HUES6 (cell line): ENCODE results near the gene CCDC33.

Source experiments
- H3K27ac ChIP-seq: 2 replicates; pipeline ENCODE4 v1.7.0; 2013; ENCODE audit warnings: low read depth, mild to moderate bottlenecking, low read length, inconsistent platforms
- H3K27me3 ChIP-seq: 2 replicates; pipeline ENCODE4 v1.6.1; 2013; ENCODE audit warnings: low read length; ENCODE audit not compliant: control insufficient read depth, insufficient read depth
- H3K36me3 ChIP-seq: 2 replicates; pipeline ENCODE4 v1.6.1; 2013; ENCODE audit warnings: low read length; ENCODE audit not compliant: control insufficient read depth, insufficient read depth
- H3K4me1 ChIP-seq: 2 replicates; pipeline ENCODE4 v1.6.1; 2013; ENCODE audit warnings: low read length; ENCODE audit not compliant: control insufficient read depth, insufficient read depth
- H3K4me3 ChIP-seq: 2 replicates; pipeline ENCODE4 v1.5.1; 2013; ENCODE audit warnings: low read depth, low read length
- H3K9ac ChIP-seq: one replicate; pipeline ENCODE4 v1.6.1; 2013; ENCODE audit warnings: mild to moderate bottlenecking, low read length
- H3K9me3 ChIP-seq: 2 replicates; pipeline ENCODE4 v1.6.1; 2013; ENCODE audit warnings: low read depth, low read length; ENCODE audit not compliant: control insufficient read depth, insufficient read depth

The CCDC33 gene

GRCh38 chr15:74270854-74271520, 34.9 kb downstream of the CCDC33 start:
- no peaks in the 10 kb centered on the region for H3K4me1 ChIP-seq
- H3K27me3 ChIP-seq, result no peaks in the 10 kb centered on the region; the same call in 1 of the 2 replicates
- H3K9me3 ChIP-seq, result no peaks in the 10 kb centered on the region
- no peak overlapping the region for H3K4me3 ChIP-seq
- no peak overlapping the region for H3K9ac ChIP-seq
- H3K27ac ChIP-seq, result no peak overlapping the region
- no peaks in the 10 kb centered on the region for H3K36me3 ChIP-seq

GRCh38 chr15:74272812-74273211, 36.7 kb downstream of the CCDC33 start:
- no peaks in the 10 kb centered on the region; the same call in 1 of the 2 replicates for H3K27me3 ChIP-seq
- H3K9ac ChIP-seq, result no peak overlapping the region
- H3K36me3 ChIP-seq, result no peaks in the 10 kb centered on the region
- no peaks in the 10 kb centered on the region for H3K9me3 ChIP-seq
- no peak overlapping the region for H3K4me3 ChIP-seq
- peaks cover 4% of the 10 kb centered on the region; the same call in 1 of the 2 replicates for H3K4me1 ChIP-seq
- H3K27ac ChIP-seq, result no peak overlapping the region

GRCh38 chr15:74274470-74275038, 38.4 kb downstream of the CCDC33 start:
- H3K9ac ChIP-seq, result no peak overlapping the region
- no peak overlapping the region for H3K4me3 ChIP-seq
- no peaks in the 10 kb centered on the region for H3K9me3 ChIP-seq
- H3K27ac ChIP-seq, result no peak overlapping the region
- no peaks in the 10 kb centered on the region; the same call in 1 of the 2 replicates for H3K27me3 ChIP-seq
- no peaks in the 10 kb centered on the region for H3K36me3 ChIP-seq
- peaks cover 4% of the 10 kb centered on the region; the same call in 1 of the 2 replicates for H3K4me1 ChIP-seq

- Histone ChIP-seq H3K9ac (no peak overlapping the region), H3K27me3 (no peaks in the 10 kb centered on the region), H3K9me3 (no peaks in the 10 kb centered on the region), H3K4me3 (no peak overlapping the region), H3K36me3 (no peaks in the 10 kb centered on the region), H3K27ac (no peak overlapping the region), H3K4me1 (peaks cover 4% of the 10 kb centered on the region; the same call in 1 of the 2 replicates)
Measured at GRCh38 chr15:74275957-74276356, 39.8 kb downstream of the CCDC33 start.

- H3K4me1 ChIP-seq, result peaks cover 4% of the 10 kb centered on the region; the same call in 1 of the 2 replicates
- H3K9ac ChIP-seq, result no peak overlapping the region
- no peaks in the 10 kb centered on the region for H3K27me3 ChIP-seq
- no peaks in the 10 kb centered on the region for H3K9me3 ChIP-seq
- H3K4me3 ChIP-seq, result no peak overlapping the region
- no peaks in the 10 kb centered on the region for H3K36me3 ChIP-seq
- H3K27ac ChIP-seq, result no peak overlapping the region
Measured at GRCh38 chr15:74276560-74276959, 40.4 kb downstream of the CCDC33 start.

- H3K9ac ChIP-seq, result no peak overlapping the region
- H3K4me1 ChIP-seq, result peaks cover 4% of the 10 kb centered on the region; the same call in 1 of the 2 replicates
- no peaks in the 10 kb centered on the region for H3K36me3 ChIP-seq
- no peaks in the 10 kb centered on the region for H3K9me3 ChIP-seq
- H3K27ac ChIP-seq, result no peak overlapping the region
- H3K4me3 ChIP-seq, result no peak overlapping the region
- peaks cover 3% of the 10 kb centered on the region; the same call in 1 of the 2 replicates for H3K27me3 ChIP-seq
Measured at GRCh38 chr15:74277242-74277810, 41.2 kb downstream of the CCDC33 start.

GRCh38 chr15:74278207-74278606, 42.1 kb downstream of the CCDC33 start:
- Histone ChIP-seq H3K9me3 (no peaks in the 10 kb centered on the region), H3K36me3 (no peaks in the 10 kb centered on the region), H3K27me3 (peaks cover 3% of the 10 kb centered on the region; the same call in 1 of the 2 replicates), H3K4me1 (peaks cover 4% of the 10 kb centered on the region; the same call in 1 of the 2 replicates), H3K9ac (no peak overlapping the region), H3K4me3 (no peak overlapping the region), H3K27ac (no peak overlapping the region)

- no peak overlapping the region for H3K27ac ChIP-seq
- peaks cover 3% of the 10 kb centered on the region; the same call in 1 of the 2 replicates for H3K27me3 ChIP-seq
- no peak overlapping the region for H3K9ac ChIP-seq
- no peak overlapping the region for H3K4me3 ChIP-seq
- H3K9me3 ChIP-seq, result no peaks in the 10 kb centered on the region
- peaks cover 4% of the 10 kb centered on the region; the same call in 1 of the 2 replicates for H3K4me1 ChIP-seq
- no peaks in the 10 kb centered on the region for H3K36me3 ChIP-seq
Measured at GRCh38 chr15:74281147-74282133, 45.3 kb downstream of the CCDC33 start.

- H3K4me3 ChIP-seq, result no peak overlapping the region
- no peak overlapping the region for H3K27ac ChIP-seq
- peaks cover 7% of the 10 kb centered on the region; the same call in 1 of the 2 replicates for H3K4me1 ChIP-seq
- no peak overlapping the region for H3K9ac ChIP-seq
- H3K36me3 ChIP-seq, result no peaks in the 10 kb centered on the region
- H3K27me3 ChIP-seq, result peaks cover 13% of the 10 kb centered on the region
- H3K9me3 ChIP-seq, result no peaks in the 10 kb centered on the region
Measured at GRCh38 chr15:74283368-74283767, 47.2 kb downstream of the CCDC33 start.

GRCh38 chr15:74289671-74290070, 53.5 kb downstream of the CCDC33 start:
- Histone ChIP-seq H3K4me1 (peaks cover 27% of the 10 kb centered on the region), H3K9me3 (no peaks in the 10 kb centered on the region), H3K9ac (no peak overlapping the region), H3K27ac (no peak overlapping the region), H3K27me3 (peaks cover 53% of the 10 kb centered on the region), H3K36me3 (no peaks in the 10 kb centered on the region), H3K4me3 (no peak overlapping the region)
